OCI-LY7 (cell line): ENCODE measurements around the gene EIF3A. TPM values are rescaled to one million over a fixed set of nuclear protein-coding genes. Genes with fewer than 3 reads are reported as not detected.
"Not testable (repeated sequence)": the region's sequence is repeated elsewhere in the genome, so short reads cannot be mapped to it uniquely, and the experiment has no call there.

ENCODE experiments used
- BruUV-seq: library from RNA; stranded (reverse); fragments of 400-500 nt; replicated peaks from 2 replicates; lab custom pipeline; 2021; lab: Mats Ljungman, UMichigan
- CTCF ChIA-PET: fragments of 300-600 bp; sonication (Branson Sonifier 250); formaldehyde crosslinking; loops from one replicate; lab custom pipeline; 2022; ENCODE audit warnings: antibody characterized with exemption; ENCODE audit not compliant: unreplicated experiment; lab: Charles Lee
- POLR2A ChIA-PET: fragments of 300-600 bp; sonication (Branson Sonifier 250); formaldehyde crosslinking; loops from one replicate; lab custom pipeline; 2022; ENCODE audit warnings: antibody characterized with exemption; lab: Charles Lee
- DNase-seq: peaks from one replicate; pipeline ENCODE4 v3.0.0-alpha.2; 2015; ENCODE audit warnings: low spot score
- H2AFZ ChIP-seq: fragments of 200-600 bp; sonication (generic), shearing (Covaris generic); 2 replicates; pipeline ENCODE4 v1.6.1; 2014; ENCODE audit warnings: mild to moderate bottlenecking, antibody characterized with exemption, low read length, moderate library complexity
- H3K27ac ChIP-seq: fragments of 200-600 bp; sonication (generic); 2 replicates; pipeline ENCODE4 v1.5.1; 2014; ENCODE audit warnings: mixed run types, low read depth, mild to moderate bottlenecking, moderate library complexity, low read length, inconsistent platforms; ENCODE audit not compliant: poor library complexity, severe bottlenecking
- H3K36me3 ChIP-seq: fragments of 200-600 bp; sonication (generic); 2 replicates; pipeline ENCODE4 v1.6.1; 2014; ENCODE audit warnings: mild to moderate bottlenecking, antibody characterized with exemption, low read length, moderate library complexity, mixed read lengths; ENCODE audit not compliant: insufficient read depth
- H3K4me1 ChIP-seq: fragments of 200-600 bp; sonication (generic); 2 replicates; pipeline ENCODE4 v1.5.1; 2014; ENCODE audit warnings: mild to moderate bottlenecking, low read length; ENCODE audit not compliant: insufficient read depth, poor library complexity, severe bottlenecking
- H3K4me2 ChIP-seq: fragments of 200-600 bp; sonication (generic); 2 replicates; pipeline ENCODE4 v1.6.1; 2014; ENCODE audit warnings: mild to moderate bottlenecking, low read length
- H3K4me3 ChIP-seq: fragments of 200-600 bp; sonication (generic); 2 replicates; pipeline ENCODE4 v1.5.1; 2014; ENCODE audit warnings: mild to moderate bottlenecking, low read depth, low read length; ENCODE audit not compliant: poor library complexity, severe bottlenecking
- H3K79me2 ChIP-seq: fragments of 200-600 bp; sonication (generic); 2 replicates; pipeline ENCODE4 v1.6.1; 2016; ENCODE audit warnings: low read depth, mild to moderate bottlenecking, low read length, moderate library complexity, mixed read lengths; ENCODE audit not compliant: insufficient read depth
- H3K9me2 ChIP-seq: fragments of 200-600 bp; sonication (generic); 2 replicates; pipeline ENCODE4 v1.6.1; 2016; ENCODE audit warnings: mild to moderate bottlenecking, low read length, mixed read lengths; ENCODE audit not compliant: insufficient read depth
- H3K9me3 ChIP-seq: fragments of 200-600 bp; sonication (generic); 2 replicates; pipeline ENCODE4 v1.6.1; 2014; ENCODE audit warnings: mild to moderate bottlenecking, mixed run types, low read length, mixed read lengths
- H4K20me1 ChIP-seq: fragments of 200-600 bp; sonication (generic); 2 replicates; pipeline ENCODE4 v1.6.1; 2014; ENCODE audit warnings: mild to moderate bottlenecking, antibody characterized with exemption, low read length, moderate library complexity, mixed read lengths; ENCODE audit not compliant: insufficient read depth
- CTCF ChIP-seq: fragments of 200-600 bp; sonication (generic); conservative IDR thresholded peaks from 2 replicates; pipeline ENCODE4 v1.5.1; 2014; ENCODE audit warnings: mild to moderate bottlenecking, antibody characterized with exemption, low read length, moderate library complexity, mixed read lengths
- EZH2phosphoT487 ChIP-seq: fragments of 200-600 bp; sonication (generic); IDR thresholded peaks from 2 replicates; pipeline ENCODE4 v1.6.1; 2018; ENCODE audit warnings: low read depth, borderline replicate concordance, mild to moderate bottlenecking, mixed run types, antibody characterized with exemption, low read length, moderate library complexity, mixed read lengths
- intact Hi-C: fragments of 100-400 bp; cut with micrococcal nuclease; formaldehyde crosslinking; loops from one replicate; pipeline ENCODE4 v1.10.0; 2022; ENCODE audit not compliant: unreplicated experiment
- total RNA-seq, 2 experiments: library from RNA; depleted of rRNA in 1 of 2; stranded (reverse); fragments of >200 nt in 1 of 2; shearing (Covaris generic) in 1 of 2; gene quantifications; 2 replicates each; pipeline ENCODE4 v1.2.3, GENCODE V29; 2014 to 2022

The EIF3A gene
- total RNA-seq, 2 experiments from 2014 or later = 83.0 to 171 TPM

DNA sequence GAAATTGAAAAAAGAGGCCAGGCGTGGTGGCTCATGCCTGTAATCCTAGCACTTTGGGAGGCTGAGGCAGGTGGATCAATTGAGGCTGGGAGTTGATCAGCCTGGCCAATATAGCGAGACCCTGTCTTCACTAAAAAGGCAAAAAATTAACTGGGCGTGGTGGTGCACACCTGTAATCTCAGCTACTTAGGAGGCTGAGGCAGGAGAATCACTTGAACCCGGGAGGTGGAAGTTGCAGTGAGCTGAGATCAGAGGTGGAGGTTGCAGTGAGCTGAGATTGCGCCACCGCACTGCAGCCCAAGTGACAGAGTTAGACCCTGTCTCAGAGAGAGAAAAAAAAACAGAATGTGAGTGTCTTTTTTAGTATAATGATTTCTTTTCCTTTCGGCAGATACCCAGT, 25.3 kb upstream of the EIF3A start:
- H3K27ac ChIP-seq, H4K20me1 ChIP-seq, H3K9me3 ChIP-seq, H3K79me2 ChIP-seq, H3K4me3 ChIP-seq, H3K9me2 ChIP-seq, CTCF ChIA-PET, DNase-seq, BruUV-seq, H2AFZ ChIP-seq: not testable (repeated sequence)
- Histone ChIP-seq H3K4me2 (peak overlapping the region; percentile 99; the same call in 1 of the 2 replicates), H3K36me3 (peaks cover 15% of the 10 kb centered on the region; the same call in 1 of the 2 replicates), H3K4me1 (peaks cover 17% of the 10 kb centered on the region)
- intact Hi-C loops = loop anchor here (2.0 kb wide), 1 partner anchor 19 kb away; no protein-coding TSS in a partner anchor
- POLR2A ChIA-PET = interaction anchor here (0.7 to 1.0 kb wide), 3 partner anchors 21 to 604 kb away, joined by 3 to 5 read pairs (median 3); no protein-coding TSS in a partner anchor

DNA sequence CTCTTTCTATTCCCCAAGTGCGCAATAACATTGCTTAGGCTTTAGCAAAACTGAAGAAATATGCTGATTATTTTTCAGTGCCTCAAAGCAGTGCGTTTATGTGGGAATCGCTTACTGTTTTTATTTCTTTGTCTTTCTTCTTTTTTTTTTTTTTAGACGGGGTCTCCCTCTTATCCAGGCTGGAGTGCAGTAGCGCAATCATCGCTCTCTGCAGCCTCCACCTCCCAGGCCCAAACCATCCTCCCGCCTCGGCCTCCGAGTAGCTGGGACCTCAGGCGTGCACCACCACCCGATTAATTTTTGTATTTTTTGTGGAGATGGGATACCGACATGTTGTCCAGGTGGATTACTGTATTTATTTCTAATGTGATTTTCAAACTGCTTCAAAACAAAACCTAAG, 24.5 kb upstream of the EIF3A start:
- CTCF ChIA-PET = interaction anchor here (0.9 to 1.2 kb wide), 2 partner anchors 14 to 19 kb away, joined by 3 to 4 read pairs; no protein-coding TSS in a partner anchor
- POLR2A ChIA-PET = interaction anchor here (0.5 to 2.0 kb wide), 9 partner anchors 11 to 465 kb away, joined by 3 to 10 read pairs (median 4); partner anchors contain the start of gene EIF3A
- Histone ChIP-seq H3K9me3 (no peaks in the 10 kb centered on the region), H4K20me1 (no peaks in the 10 kb centered on the region), H3K9me2 (no peaks in the 10 kb centered on the region), H3K4me3 (peak overlapping the region; percentile 83), H3K27ac (no peak overlapping the region), H3K4me2 (peak overlapping the region; percentile 99), H2AFZ (peak overlapping the region; percentile 43; the same call in 1 of the 2 replicates), H3K36me3 (peaks cover 11% of the 10 kb centered on the region; the same call in 1 of the 2 replicates), H3K79me2 (peaks cover 9% of the 10 kb centered on the region; the same call in 1 of the 2 replicates), H3K4me1 (peaks cover 17% of the 10 kb centered on the region)
- TF ChIP-seq CTCF (no peak), EZH2phosphoT487 (no peak)
- no peak for DNase-seq
- intact Hi-C loops = loop anchor here (2.0 kb wide), 1 partner anchor 18 kb away; no protein-coding TSS in a partner anchor
- BruUV-seq = TSS peak; percentile 77

DNA sequence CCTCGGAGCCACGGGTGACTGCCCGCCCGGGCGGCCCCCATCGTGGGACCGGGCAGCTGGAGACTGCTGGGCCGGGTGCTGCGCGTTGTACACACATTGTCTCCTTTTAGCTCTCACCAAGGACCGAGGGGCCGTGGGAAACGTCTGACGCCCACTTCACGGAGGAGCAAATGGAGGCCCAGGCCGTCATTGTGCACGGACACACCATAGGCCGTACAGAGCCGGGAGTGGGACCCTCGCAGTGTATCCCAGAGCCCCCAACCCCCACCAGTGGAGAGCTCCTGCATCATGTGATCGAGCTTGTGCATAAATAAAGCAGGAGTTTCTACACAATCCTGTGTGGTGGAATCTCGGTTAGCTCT, 24.0 kb upstream of the EIF3A start:
- no peaks in the 10 kb centered on the region for H3K9me2 ChIP-seq
- peak overlapping the region; percentile 99 for H3K4me2 ChIP-seq
- CTCF ChIA-PET = interaction anchor here (0.9 to 1.2 kb wide), 2 partner anchors 14 to 19 kb away, joined by 3 to 4 read pairs; no protein-coding TSS in a partner anchor
- no peak overlapping the region for H3K27ac ChIP-seq
- H3K36me3 ChIP-seq = peaks cover 11% of the 10 kb centered on the region; the same call in 1 of the 2 replicates
- DNase-seq = peak; percentile 19
- no peaks in the 10 kb centered on the region for H4K20me1 ChIP-seq
- peaks cover 9% of the 10 kb centered on the region; the same call in 1 of the 2 replicates for H3K79me2 ChIP-seq
- peaks cover 17% of the 10 kb centered on the region for H3K4me1 ChIP-seq
- no TSS peak for BruUV-seq
- peak overlapping the region; percentile 83 for H3K4me3 ChIP-seq
- intact Hi-C loops = loop anchor here (1.0 to 2.0 kb wide), 2 partner anchors 18 to 61 kb away; partner anchors contain the start of gene SFXN4
- peak overlapping the region; percentile 43; the same call in 1 of the 2 replicates for H2AFZ ChIP-seq
- TF ChIP-seq EZH2phosphoT487 (no peak), CTCF (no peak)
- POLR2A ChIA-PET = interaction anchor here (0.5 to 2.0 kb wide), 11 partner anchors 10 to 465 kb away, joined by 3 to 10 read pairs (median 4); partner anchors contain the start of gene EIF3A
- no peaks in the 10 kb centered on the region for H3K9me3 ChIP-seq
